HCT116 (cell line): Measurements from ENCODE around the gene MOCS2. TPM values are rescaled to one million over a fixed set of nuclear protein-coding genes. Genes with fewer than 3 reads are reported as not detected.

Source experiments
- ATAC-seq: fragments of 200-7000 bp; cut with Tn5 transposase; 2 replicates; pipeline ENCODE4 v1.9.1; 2020; ENCODE audit warnings: mild to moderate bottlenecking, moderate library complexity
- BruUV-seq: library from RNA; stranded (reverse); fragments of 400-500 nt; replicated peaks from 2 replicates; lab custom pipeline; 2021; lab: Mats Ljungman, UMichigan
- CTCF ChIA-PET: fragments of 300-600 bp; sonication (Branson Sonifier 250); formaldehyde crosslinking; loops from one replicate; lab custom pipeline; 2021; ENCODE audit warnings: antibody characterized with exemption; lab: Charles Lee
- POLR2A ChIA-PET: fragments of 300-600, 350-600 bp; sonication (Branson Sonifier 250); formaldehyde crosslinking; loops from one replicate; lab custom pipeline; 2021; ENCODE audit warnings: antibody characterized with exemption; lab: Charles Lee
- RAD21 ChIA-PET, 2 experiments: fragments of 300-600 bp; sonication (Branson Sonifier 250); formaldehyde crosslinking; loops; one replicate each; lab custom pipeline; 2023; ENCODE audit warnings: low total read pairs in 2 of 2; ENCODE audit not compliant: uncharacterized antibody in 2 of 2, unreplicated experiment in 2 of 2, low non-redundant PET in 1 of 2; lab: Charles Lee
- DNase-seq: peaks from one replicate; pipeline ENCODE4 v3.0.0-alpha.2; 2010; ENCODE audit warnings: low read depth, low spot score
- H2AFZ ChIP-seq: fragments of 200-600 bp; shearing (Covaris generic), sonication (generic); 2 replicates; pipeline ENCODE4 v1.6.1; 2017; ENCODE audit warnings: low read depth, mixed run types, mixed read lengths, antibody characterized with exemption, low read length; ENCODE audit not compliant: poor library complexity, severe bottlenecking
- H3K27ac ChIP-seq: 2 replicates; pipeline ENCODE4 v1.5.1; 2012; ENCODE audit warnings: low read depth, low read length
- H3K27me3 ChIP-seq: fragments of 200-600 bp; sonication (generic); 2 replicates; pipeline ENCODE4 v1.6.1; 2016; ENCODE audit warnings: mixed run types, low read length, mixed read lengths; ENCODE audit not compliant: insufficient read depth
- H3K36me3 ChIP-seq, 2 experiments: fragments of 200-500 bp in 1 of 2; fragments of 200-600 bp in 1 of 2; sonication (Bioruptor generic) in 1 of 2; sonication (generic) in 1 of 2; 2 replicates each; pipeline versions ENCODE4 v1.5.1 to v1.6.1; 2014 to 2016; ENCODE audit warnings: low read length in 2 of 2, inconsistent platforms in 1 of 2, mixed read lengths in 1 of 2, mixed run types in 1 of 2; ENCODE audit not compliant: insufficient read depth in 2 of 2, control insufficient read depth in 1 of 2
- H3K4me1 ChIP-seq, 2 experiments: fragments of 200-600 bp in 1 of 2; sonication (generic) in 1 of 2; 2 replicates each; pipeline versions ENCODE4 v1.5.1 to v1.6.1; 2012 to 2017; ENCODE audit warnings: low read length in 2 of 2, inconsistent platforms in 1 of 2, mild to moderate bottlenecking in 1 of 2, mixed read lengths in 1 of 2, mixed run types in 1 of 2, moderate library complexity in 1 of 2; ENCODE audit not compliant: insufficient read depth in 2 of 2, control insufficient read depth in 1 of 2
- H3K4me2 ChIP-seq: fragments of 200-600 bp; sonication (generic); 2 replicates; pipeline ENCODE4 v1.6.1; 2017; ENCODE audit warnings: mixed run types, low read length, mixed read lengths
- H3K4me3 ChIP-seq, 2 experiments: fragments of 200-600 bp in 1 of 2; sonication (generic) in 1 of 2; replicated peaks in 1 of 2; 2 replicates each; pipeline ENCODE4 v1.5.1; 2011 to 2016; ENCODE audit warnings: low read length in 2 of 2, control low read depth in 1 of 2, low read depth in 1 of 2, mild to moderate bottlenecking in 1 of 2, mixed read lengths in 1 of 2, mixed run types in 1 of 2
- H3K79me2 ChIP-seq: fragments of 200-600 bp; sonication (generic); 2 replicates; pipeline ENCODE4 v1.6.1; 2017; ENCODE audit warnings: mild to moderate bottlenecking, mixed run types, low read length, moderate library complexity, mixed read lengths; ENCODE audit not compliant: insufficient read depth
- H3K9ac ChIP-seq: fragments of 200-600 bp; sonication (generic); 2 replicates; pipeline ENCODE4 v1.6.1; 2016; ENCODE audit warnings: low read length, mixed read lengths
- H3K9me2 ChIP-seq: fragments of 200-600 bp; sonication (generic), shearing (Covaris generic); 2 replicates; pipeline ENCODE4 v1.6.1; 2017; ENCODE audit warnings: mixed run types, mild to moderate bottlenecking, moderate library complexity; ENCODE audit not compliant: insufficient read depth
- H3K9me3 ChIP-seq, 2 experiments: fragments of 200-500 bp in 1 of 2; fragments of 200-600 bp in 1 of 2; sonication (Bioruptor generic) in 1 of 2; sonication (generic) in 1 of 2; 2 replicates each; pipeline ENCODE4 v1.6.1; 2014 to 2017; ENCODE audit warnings: low read length in 2 of 2, mixed read lengths in 2 of 2, inconsistent platforms in 1 of 2, low read depth in 1 of 2, mild to moderate bottlenecking in 1 of 2, mixed run types in 1 of 2, moderate library complexity in 1 of 2; ENCODE audit not compliant: control insufficient read depth in 1 of 2, insufficient read depth in 1 of 2
- H4K20me1 ChIP-seq: fragments of 200-600 bp; sonication (generic), shearing (Covaris generic); 2 replicates; pipeline ENCODE4 v1.6.1; 2017; ENCODE audit warnings: mixed run types, mild to moderate bottlenecking, moderate library complexity; ENCODE audit not compliant: insufficient read depth
- EGR1 ChIP-seq: IDR thresholded peaks from 2 replicates; pipeline ENCODE4 v1.6.1; 2012; ENCODE audit warnings: low read depth
- EZH2 ChIP-seq: fragments of 200-600 bp; sonication (generic); IDR thresholded peaks from 2 replicates; pipeline ENCODE4 v1.6.1; 2017; ENCODE audit warnings: antibody characterized with exemption, mixed run types
- EZH2phosphoT487 ChIP-seq: fragments of 200-600 bp; IDR thresholded peaks from 2 replicates; pipeline ENCODE4 v1.6.1; 2018; ENCODE audit warnings: antibody characterized with exemption, borderline replicate concordance
- FOSL1 ChIP-seq: IDR thresholded peaks from 2 replicates; pipeline ENCODE4 v1.6.1; 2012; ENCODE audit warnings: low read depth
- POLR2AphosphoS5 ChIP-seq: IDR thresholded peaks from 2 replicates; pipeline ENCODE4 v1.6.1; 2011; ENCODE audit warnings: mild to moderate bottlenecking, low read depth, low read length, moderate library complexity
- RAD21 ChIP-seq: IDR thresholded peaks from 2 replicates; pipeline ENCODE4 v1.6.1; 2012; ENCODE audit warnings: low read depth, mild to moderate bottlenecking
- ZFX ChIP-seq: fragments of 450-650 bp; IDR thresholded peaks from 2 replicates; pipeline ENCODE4 v1.6.1; 2017
- intact Hi-C: fragments of 100-400 bp; cut with micrococcal nuclease; formaldehyde crosslinking; loops from 2 replicates; pipeline ENCODE4 v1.10.0; 2022
- total RNA-seq: library from RNA; stranded (reverse); gene quantifications from one replicate; pipeline ENCODE4 v1.2.1, GENCODE V29; 2021; ENCODE audit not compliant: unreplicated experiment
- TF ChIP-seq, protein P1 (sequence below): IDR thresholded peaks from 2 replicates; pipeline ENCODE4 v1.6.1; 2012
- TF ChIP-seq, protein P2 (sequence below), 3 experiments: fragments of 200-600 bp in 1 of 3; sonication (generic) in 1 of 3; IDR thresholded peaks in 2 of 3; conservative IDR thresholded peaks in 1 of 3; 2 replicates each; pipeline ENCODE4 v1.5.1; 2012 to 2017; ENCODE audit warnings: low read depth in 2 of 3, low read length in 2 of 3, antibody characterized with exemption in 1 of 3, borderline replicate concordance in 1 of 3, control low read depth in 1 of 3, mild to moderate bottlenecking in 1 of 3, mixed read lengths in 1 of 3, mixed run types in 1 of 3, moderate library complexity in 1 of 3; ENCODE audit not compliant: insufficient read depth in 1 of 3
- TF ChIP-seq, protein P3 (sequence below): IDR thresholded peaks from 2 replicates; pipeline ENCODE4 v1.6.1; 2012
- TF ChIP-seq, protein P4 (sequence below): IDR thresholded peaks from 2 replicates; pipeline ENCODE4 v1.6.1; 2012; ENCODE audit warnings: low read depth

Gene MOCS2
- total RNA-seq, 1 experiment from 2014 or later = 34.0 TPM

DNA sequence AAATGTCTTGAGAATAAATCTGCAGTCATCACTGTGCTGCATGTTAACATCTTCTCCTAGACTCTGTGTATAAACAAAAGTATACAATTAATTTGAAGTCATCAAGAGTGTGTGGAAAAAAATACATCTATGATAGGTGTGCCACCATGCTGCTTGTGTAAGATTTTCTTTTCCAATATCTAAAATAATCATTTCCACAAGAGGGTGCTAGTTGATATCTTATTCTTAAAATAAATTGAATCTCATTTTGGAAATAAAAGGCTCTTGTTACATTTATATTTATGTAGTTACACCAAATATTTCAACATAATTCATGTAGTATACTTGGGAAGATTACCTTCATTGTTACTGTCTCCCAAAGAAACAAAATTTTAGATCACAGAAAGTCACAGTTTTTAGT lies 14.1 kb upstream of the MOCS2 start:
- Histone ChIP-seq H3K9me3 (no peaks in the 10 kb centered on the region), H3K27me3 (no peaks in the 10 kb centered on the region), H3K4me1 (peaks cover 0 to 3% of the 10 kb centered on the region in 2 experiments; a peak in 1 of 4 replicates), H2AFZ (no peak overlapping the region), H3K9ac (no peak overlapping the region), H3K4me3 (no peak overlapping the region), H3K79me2 (no peaks in the 10 kb centered on the region), H3K4me2 (no peak overlapping the region), H4K20me1 (no peaks in the 10 kb centered on the region), H3K9me2 (0 out of 2 replicates have a peak, but pooled peaks cover 5% of the 10 kb centered on the region), H3K36me3 (no peaks in the 10 kb centered on the region), H3K27ac (no peak overlapping the region)
- no peak for DNase-seq
- TF ChIP-seq FOSL1 (no peak), RAD21 (peak; percentile 45), EZH2phosphoT487 (no peak), EZH2 (no peak), EGR1 (no peak), POLR2AphosphoS5 (no peak), ZFX (no peak)
- TF ChIP-seq, protein P1, sequence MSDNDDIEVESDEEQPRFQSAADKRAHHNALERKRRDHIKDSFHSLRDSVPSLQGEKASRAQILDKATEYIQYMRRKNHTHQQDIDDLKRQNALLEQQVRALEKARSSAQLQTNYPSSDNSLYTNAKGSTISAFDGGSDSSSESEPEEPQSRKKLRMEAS = no peak
- TF ChIP-seq, protein P2, sequence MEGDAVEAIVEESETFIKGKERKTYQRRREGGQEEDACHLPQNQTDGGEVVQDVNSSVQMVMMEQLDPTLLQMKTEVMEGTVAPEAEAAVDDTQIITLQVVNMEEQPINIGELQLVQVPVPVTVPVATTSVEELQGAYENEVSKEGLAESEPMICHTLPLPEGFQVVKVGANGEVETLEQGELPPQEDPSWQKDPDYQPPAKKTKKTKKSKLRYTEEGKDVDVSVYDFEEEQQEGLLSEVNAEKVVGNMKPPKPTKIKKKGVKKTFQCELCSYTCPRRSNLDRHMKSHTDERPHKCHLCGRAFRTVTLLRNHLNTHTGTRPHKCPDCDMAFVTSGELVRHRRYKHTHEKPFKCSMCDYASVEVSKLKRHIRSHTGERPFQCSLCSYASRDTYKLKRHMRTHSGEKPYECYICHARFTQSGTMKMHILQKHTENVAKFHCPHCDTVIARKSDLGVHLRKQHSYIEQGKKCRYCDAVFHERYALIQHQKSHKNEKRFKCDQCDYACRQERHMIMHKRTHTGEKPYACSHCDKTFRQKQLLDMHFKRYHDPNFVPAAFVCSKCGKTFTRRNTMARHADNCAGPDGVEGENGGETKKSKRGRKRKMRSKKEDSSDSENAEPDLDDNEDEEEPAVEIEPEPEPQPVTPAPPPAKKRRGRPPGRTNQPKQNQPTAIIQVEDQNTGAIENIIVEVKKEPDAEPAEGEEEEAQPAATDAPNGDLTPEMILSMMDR (IDR thresholded peaks at IDR 0.05 in 2 of 3, conservative IDR thresholded peaks at IDR 0.05 in 1 of 3; ENCODE audit: borderline replicate concordance in 1 of 3, insufficient read depth in 1 of 3, low read depth in 2 of 3, low read length in 2 of 3) = peak in 1 of 3 experiments; percentile 32; a peak in 1 of 6 replicates
- TF ChIP-seq, protein P3, sequence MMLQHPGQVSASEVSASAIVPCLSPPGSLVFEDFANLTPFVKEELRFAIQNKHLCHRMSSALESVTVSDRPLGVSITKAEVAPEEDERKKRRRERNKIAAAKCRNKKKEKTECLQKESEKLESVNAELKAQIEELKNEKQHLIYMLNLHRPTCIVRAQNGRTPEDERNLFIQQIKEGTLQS = no peak
- TF ChIP-seq, protein P4, sequence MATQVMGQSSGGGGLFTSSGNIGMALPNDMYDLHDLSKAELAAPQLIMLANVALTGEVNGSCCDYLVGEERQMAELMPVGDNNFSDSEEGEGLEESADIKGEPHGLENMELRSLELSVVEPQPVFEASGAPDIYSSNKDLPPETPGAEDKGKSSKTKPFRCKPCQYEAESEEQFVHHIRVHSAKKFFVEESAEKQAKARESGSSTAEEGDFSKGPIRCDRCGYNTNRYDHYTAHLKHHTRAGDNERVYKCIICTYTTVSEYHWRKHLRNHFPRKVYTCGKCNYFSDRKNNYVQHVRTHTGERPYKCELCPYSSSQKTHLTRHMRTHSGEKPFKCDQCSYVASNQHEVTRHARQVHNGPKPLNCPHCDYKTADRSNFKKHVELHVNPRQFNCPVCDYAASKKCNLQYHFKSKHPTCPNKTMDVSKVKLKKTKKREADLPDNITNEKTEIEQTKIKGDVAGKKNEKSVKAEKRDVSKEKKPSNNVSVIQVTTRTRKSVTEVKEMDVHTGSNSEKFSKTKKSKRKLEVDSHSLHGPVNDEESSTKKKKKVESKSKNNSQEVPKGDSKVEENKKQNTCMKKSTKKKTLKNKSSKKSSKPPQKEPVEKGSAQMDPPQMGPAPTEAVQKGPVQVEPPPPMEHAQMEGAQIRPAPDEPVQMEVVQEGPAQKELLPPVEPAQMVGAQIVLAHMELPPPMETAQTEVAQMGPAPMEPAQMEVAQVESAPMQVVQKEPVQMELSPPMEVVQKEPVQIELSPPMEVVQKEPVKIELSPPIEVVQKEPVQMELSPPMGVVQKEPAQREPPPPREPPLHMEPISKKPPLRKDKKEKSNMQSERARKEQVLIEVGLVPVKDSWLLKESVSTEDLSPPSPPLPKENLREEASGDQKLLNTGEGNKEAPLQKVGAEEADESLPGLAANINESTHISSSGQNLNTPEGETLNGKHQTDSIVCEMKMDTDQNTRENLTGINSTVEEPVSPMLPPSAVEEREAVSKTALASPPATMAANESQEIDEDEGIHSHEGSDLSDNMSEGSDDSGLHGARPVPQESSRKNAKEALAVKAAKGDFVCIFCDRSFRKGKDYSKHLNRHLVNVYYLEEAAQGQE = no peak
- intact Hi-C loops = loop anchor here (2.0 kb wide), 1 partner anchor 1095 kb away; no protein-coding TSS in a partner anchor
- no TSS peak for BruUV-seq
- ChIA-PET POLR2A (no interaction called here), CTCF (interaction anchor here (0.9 to 1.3 kb wide), 2 partner anchors 14 to 175 kb away, joined by 3 to 5 read pairs; partner anchors contain the start of gene MOCS2), RAD21 (no interaction called here)
- ATAC-seq = no peak
